Retinal pigment epithelial cell (primary cell): ENCODE data around the gene DYNC2I2.

Experiments
- DNase-seq: peaks from one replicate; pipeline ENCODE4 v3.0.0-alpha.2; 2010; ENCODE audit warnings: low read depth
- H3K4me3 ChIP-seq: 2 replicates; pipeline ENCODE4 v1.5.1; 2011; ENCODE audit warnings: mild to moderate bottlenecking, low read length, control low read depth, moderate library complexity
- TF ChIP-seq, protein P1 (sequence below): conservative IDR thresholded peaks from 2 replicates; pipeline ENCODE4 v1.5.1; 2011; ENCODE audit warnings: low read depth, low read length, control low read depth, inconsistent platforms

DYNC2I2 gene

DNA sequence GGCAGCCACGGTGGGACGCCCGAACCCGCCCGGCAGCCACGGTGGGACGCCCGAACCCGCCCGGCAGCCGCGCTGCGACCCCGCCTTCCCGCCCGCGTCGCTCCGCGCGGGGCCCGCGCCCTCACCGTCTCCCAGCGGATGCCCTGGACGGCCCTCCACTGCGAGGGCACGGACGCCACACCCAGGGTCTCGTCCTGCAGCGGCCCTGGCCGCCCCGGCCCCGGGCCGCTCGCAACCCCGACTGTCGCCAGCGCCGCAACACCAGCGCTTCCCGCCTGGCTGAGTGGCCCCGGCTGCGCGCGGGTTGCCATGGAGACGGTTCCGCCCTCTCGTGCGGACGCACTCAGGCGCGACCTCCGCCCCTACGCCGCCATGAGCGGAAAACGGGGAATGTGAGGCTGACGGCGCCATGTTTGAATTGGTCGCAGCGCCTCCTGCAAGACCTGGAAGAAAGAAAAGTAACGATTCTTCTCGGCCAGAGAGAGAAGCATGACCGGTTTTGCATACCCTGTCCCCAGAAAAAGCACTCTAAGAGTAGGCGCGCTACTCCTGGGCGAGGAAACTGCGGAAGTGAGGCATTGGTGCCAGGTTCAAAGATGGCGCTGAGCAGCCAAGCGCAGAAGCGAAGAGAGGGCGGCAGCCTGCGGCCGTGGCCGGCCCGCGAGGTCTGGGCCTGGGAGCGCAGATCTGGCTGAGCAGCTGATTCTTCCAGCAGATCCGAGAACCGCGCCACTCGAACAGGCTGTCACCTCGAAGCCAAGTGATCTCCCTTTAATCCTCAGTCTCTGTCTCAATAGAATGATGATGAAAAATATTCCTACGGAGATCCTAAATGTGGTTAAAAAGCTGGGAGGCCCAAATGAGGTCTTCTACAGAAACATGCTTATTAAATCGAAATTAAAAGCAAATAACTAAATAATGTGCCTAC lies at the start of gene DYNC2I2:
Gene DYNC2I2, minus strand, starts transcription at position 432 of the 928 bp plus-strand sequence. Its CDS starts 121 bp downstream, at position 311.
- TF ChIP-seq, protein P1, sequence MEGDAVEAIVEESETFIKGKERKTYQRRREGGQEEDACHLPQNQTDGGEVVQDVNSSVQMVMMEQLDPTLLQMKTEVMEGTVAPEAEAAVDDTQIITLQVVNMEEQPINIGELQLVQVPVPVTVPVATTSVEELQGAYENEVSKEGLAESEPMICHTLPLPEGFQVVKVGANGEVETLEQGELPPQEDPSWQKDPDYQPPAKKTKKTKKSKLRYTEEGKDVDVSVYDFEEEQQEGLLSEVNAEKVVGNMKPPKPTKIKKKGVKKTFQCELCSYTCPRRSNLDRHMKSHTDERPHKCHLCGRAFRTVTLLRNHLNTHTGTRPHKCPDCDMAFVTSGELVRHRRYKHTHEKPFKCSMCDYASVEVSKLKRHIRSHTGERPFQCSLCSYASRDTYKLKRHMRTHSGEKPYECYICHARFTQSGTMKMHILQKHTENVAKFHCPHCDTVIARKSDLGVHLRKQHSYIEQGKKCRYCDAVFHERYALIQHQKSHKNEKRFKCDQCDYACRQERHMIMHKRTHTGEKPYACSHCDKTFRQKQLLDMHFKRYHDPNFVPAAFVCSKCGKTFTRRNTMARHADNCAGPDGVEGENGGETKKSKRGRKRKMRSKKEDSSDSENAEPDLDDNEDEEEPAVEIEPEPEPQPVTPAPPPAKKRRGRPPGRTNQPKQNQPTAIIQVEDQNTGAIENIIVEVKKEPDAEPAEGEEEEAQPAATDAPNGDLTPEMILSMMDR = no peak
- H3K4me3 ChIP-seq = peak within 1 kb of the TSS; percentile 76
- DNase-seq = peak; percentile 55

DNA sequence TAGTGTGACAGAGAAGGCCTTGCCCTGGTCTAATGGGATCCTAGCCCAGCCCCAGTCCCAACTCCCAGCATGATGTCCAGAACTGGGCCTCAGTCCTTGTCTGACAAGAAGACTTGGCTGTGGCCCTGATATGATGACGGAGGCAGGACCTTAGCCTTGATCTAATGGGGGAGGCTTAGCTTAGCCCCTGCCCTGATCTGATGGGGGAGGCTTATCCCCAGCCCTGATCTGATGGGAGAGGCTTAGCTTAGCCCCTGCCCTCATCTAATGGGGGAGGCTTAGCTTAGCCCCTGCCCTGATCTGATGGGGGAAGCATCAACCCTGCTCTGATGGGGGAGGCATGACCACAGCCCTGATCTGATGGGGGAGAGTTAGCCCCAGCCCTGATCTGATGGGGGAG lies 49.4 kb upstream of the DYNC2I2 start:
- no peak for DNase-seq
- H3K4me3 ChIP-seq = no peak overlapping the region
- TF ChIP-seq, protein P1 = no peak

DNA sequence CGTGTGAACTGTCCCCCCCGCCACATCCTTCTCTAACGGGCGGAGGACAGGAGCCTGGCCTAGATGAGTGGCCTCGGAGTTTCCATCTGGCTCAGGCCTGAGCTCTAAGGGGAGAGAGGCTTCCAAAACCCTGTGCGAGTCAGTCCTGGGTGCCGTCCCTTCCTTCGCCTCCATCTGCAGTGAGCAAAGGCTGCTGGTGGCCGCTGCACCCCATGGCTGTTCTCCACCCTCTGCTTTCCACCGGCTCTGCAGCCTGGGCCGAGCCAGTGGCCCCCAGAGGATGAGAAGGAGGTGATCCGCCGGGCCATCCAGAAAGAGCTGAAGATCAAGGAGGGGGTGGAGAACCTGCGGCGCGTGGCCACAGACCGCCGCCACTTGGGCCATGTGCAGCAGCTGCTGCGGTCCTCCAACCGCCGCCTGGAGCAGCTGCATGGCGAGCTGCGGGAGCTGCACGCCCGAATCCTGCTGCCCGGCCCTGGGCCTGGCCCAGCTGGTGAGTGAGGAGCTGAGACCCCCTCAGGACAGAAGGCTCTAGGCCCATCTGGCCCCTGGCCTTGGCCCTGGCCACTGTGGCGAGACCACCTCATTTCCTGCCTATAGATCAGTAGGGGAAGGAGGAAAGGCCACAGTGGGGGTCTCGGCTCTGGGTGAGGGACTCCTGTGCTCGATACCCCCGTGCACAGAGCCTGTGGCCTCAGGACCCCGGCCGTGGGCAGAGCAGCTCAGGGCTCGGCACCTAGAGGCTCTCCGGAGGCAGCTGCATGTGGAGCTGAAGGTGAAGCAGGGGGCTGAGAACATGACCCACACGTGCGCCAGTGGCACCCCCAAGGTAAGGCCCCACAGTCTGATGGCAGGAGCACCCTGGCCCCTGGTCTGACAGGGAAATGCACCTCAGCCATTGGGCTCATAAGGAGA lies 48.7 kb upstream of the DYNC2I2 start:
- H3K4me3 ChIP-seq = no peak overlapping the region
- no peak for DNase-seq
- TF ChIP-seq, protein P1 = no peak

DNA sequence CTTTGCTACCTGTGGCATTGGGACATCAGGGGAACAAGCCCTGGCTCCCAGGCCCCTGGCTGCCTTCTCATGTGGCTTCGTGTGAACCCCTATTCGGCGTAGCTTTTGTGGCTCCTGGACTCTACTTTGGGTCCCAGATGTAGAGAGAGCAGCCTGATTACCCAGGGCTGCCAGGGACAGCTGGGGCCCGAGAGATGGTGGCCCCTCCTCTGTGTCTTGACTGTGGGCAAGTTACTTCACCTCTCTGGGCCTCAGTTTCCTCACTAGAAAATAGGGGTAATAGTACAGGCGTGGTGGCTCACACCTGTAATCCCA lies 47.7 kb upstream of the DYNC2I2 start:
- no peak for DNase-seq
- TF ChIP-seq, protein P1 = no peak
- no peak overlapping the region for H3K4me3 ChIP-seq

DNA sequence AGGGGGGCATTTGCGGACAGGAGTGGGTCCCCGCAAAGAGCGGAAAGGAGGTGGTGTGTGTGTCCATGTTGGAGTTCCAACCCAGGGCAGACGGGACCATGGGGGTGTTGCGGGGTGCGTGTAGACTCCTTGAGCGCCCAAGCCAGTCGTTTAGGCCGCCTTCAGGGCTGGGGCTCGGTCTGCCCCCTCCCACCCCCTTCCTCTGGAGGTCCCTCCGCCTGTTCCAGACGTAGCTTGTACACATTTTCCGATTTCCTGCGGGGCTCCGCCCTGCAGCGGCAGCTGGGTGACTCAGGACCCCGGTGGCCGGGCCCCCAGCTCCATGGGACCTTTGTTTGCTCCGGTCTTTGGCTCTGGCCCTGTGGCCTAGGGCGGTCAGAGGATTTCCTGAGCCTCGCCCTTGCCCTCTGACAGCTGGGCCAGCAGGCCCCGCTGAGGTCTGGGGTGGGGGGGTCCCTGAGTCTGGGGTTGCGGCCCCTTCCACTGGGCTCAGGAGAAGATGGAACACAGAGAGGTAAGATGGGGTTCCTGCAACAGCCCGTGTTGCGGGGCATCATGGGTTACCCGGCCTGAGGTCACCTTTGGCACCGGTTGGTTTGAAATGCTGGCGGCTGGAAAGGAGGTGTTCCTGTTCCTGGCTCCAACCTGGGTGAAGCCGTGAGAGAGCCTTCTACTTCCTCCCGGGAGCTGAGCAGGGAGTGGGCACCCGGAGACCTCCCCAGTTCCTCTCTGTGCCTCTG lies 47.1 kb upstream of the DYNC2I2 start:
- DNase-seq = no peak
- TF ChIP-seq, protein P1 = no peak
- H3K4me3 ChIP-seq = peak overlapping the region; percentile 71

DNA sequence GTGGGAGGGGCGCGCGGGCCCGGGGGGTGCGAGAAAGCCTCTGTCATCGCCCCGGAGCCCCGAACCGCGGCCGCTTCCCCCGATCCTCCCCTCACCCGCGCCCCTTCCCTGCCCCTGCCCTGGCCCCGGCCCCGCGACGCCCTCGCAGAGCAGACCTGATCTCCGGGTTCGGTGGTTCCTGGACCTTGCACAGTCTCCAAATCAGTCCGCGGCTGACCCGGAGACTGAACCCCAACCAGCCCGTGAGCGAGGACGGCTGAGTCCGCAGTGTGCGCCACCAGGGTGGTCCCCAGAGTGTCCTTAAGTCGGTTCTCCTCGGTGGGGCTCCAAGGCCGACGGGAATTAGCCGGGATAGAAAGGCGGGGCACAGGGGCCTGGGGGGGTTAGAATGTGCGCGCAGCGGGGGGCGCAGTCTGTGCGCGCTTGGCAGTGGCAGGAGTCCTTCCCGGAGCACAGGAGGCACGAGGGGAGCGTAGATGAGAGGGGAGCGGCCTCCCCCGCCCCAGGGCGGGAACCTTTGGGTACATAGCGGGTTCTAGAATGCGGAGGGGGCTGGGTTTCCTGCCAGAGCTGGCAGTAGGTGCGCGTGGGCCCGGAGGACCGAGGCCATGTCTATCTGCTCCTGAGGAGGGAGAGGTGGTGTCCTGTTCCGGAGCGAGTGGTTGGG lies 46.4 kb upstream of the DYNC2I2 start:
- H3K4me3 ChIP-seq = peak overlapping the region; percentile 71
- no peak for DNase-seq
- TF ChIP-seq, protein P1 = no peak
